Stimulated activated CD4-positive, alpha-beta T cell treated with anti-CD3 and anti-CD28 coated beads, Interleukin-2, amount 100 ng/mL, for 24 hours (primary cell): ENCODE data around the gene VAV3.

Source experiments
- DNase-seq, 2 donors: peaks; one replicate each; pipeline ENCODE4 v3.0.0-alpha.2; 2020

Gene VAV3

DNA sequence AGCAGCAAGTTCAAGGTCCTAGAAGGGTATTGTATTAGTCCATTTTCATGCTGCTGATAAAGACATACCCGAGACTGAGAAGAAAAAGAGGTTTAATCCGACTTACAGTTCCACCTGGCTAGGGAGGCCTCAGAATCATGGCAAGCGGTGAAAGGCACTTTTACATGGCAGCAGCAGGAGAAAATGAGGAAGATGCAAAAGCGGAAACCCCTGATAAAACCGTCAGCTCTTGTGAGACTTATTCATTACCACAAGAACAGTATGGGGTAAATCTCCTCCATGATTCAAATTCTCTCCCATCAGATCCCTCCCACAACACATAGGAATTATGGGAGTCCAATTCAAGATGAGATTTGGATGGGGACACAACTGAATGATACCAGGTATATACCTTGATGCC lies 414.6 kb downstream of the VAV3 start:
- no peak for DNase-seq

DNA sequence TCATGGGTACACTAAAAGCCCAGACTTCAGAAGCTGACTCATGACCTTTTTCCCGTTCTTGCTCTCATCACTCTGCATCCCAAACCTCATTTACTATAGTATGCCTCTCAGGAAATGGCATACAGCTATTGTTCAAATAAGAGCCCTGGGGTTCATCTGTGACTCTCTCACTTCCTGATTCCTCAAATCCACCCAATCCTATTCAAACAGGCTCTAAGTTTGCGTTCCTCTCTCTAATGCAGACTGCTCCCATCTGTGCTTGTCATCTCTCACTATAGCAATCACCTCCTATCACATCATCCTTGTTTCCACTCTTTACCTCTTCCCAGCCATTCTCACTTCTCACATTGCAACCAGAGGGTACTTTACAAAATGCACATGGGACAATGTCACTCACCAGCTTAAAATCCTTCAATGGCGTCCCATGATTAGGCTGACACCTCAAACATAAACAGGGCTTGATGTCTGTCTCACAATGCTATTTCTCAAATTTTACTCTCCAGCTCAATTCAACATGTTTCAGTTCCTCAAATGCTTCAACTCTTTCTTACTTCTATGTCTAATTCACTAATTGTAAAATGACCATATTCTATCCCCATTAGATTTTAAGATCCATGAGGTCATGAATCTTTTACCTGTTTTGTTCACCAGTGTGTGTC lies 415.7 kb downstream of the VAV3 start:
- DNase-seq: no peak

- no peak for DNase-seq
Observed at GRCh38 chr1:107548276-107548675, 416.7 kb downstream of the VAV3 start.

- no peak for DNase-seq
Observed at GRCh38 chr1:107547363-107548155, 417.4 kb downstream of the VAV3 start.

- no peak for DNase-seq
Observed at GRCh38 chr1:107546576-107546975, 418.4 kb downstream of the VAV3 start.

GRCh38 chr1:107545879-107546278 lies 419.1 kb downstream of the VAV3 start:
- no peak for DNase-seq

DNA sequence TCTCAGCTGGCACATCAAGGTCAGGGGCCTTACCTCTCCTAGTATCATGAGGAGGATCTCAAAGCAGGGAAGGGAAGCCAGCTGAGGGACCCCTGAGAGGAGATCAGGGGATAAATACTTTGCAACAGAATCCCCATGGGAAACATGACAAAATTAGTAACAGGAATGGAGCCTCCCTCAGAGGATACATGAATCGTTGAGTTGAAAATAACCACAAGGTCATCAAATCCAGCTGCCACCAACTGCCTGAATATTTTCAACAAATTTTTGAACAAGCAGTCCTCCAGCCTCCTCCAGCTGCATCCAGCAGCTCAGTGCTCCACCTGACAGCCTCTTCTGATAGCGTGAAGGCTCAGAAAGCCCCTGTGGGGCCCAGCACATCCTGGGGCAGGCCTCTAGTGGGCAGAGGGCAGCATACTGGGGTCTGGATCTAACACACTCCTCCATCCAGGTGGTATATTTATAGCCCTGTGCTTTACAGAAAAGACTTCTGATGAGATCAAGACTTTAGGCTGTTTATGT lies 419.9 kb downstream of the VAV3 start:
- DNase-seq: no peak

- DNase-seq: no peak
Observed at GRCh38 chr1:107544285-107544684, 420.7 kb downstream of the VAV3 start.

DNA sequence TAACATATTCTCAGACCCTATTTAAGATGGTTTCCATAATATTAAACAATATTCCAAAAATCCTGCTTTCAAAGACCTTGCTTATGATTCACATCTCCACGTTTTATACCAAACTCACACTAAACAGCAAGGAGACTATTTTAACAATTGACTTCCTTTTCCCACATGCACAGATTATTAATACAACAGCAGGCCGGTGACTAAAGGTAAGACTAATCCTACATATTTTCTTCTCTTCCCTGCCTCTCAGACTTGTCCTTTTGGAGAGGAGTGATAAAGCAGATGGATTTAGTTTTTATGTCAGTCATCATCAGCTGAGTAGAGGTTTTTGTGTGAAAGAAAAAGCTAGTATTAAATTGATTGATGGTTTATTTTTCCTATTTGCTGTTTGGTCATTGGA lies 423.6 kb downstream of the VAV3 start:
- no peak for DNase-seq

- no peak for DNase-seq
Observed at GRCh38 chr1:107538502-107538901, 426.5 kb downstream of the VAV3 start.

DNA sequence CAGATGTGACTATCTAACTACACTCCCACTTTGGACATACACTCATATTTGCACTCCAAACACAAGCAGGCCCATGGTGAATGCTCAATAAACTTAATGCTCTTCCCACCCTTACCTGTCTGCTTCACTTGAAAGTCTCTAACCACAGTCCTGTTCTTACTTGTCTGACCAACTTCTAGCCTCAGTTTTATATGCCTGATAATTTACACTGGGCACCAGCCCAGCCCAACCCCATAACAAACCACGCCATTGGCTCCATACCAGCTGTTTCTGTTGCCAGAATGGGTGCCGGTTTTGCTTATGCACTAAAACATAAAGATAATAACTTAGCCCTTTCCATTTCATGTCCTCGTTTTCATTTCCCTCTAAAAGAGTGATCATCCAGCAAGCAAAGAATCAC lies 428.7 kb downstream of the VAV3 start:
- no peak for DNase-seq

DNA sequence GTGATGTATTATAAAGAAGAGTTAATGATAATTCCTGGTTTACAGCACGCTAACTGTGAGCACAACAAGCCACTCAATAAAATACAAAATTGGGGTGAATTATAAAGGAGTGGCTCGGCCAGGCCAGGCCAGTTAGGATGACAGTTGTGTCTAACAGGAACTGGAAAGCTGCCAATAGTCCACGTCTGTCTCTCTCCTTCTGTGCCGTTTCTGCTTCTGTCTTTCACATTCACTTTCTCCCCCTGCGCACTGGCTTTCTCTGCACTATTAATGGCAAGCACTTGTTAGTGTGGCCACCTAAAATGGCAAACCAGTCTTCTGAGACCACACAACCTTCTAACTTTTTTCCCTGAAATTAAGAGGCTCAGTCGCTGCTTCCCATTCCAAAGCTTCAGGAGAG lies 429.9 kb downstream of the VAV3 start:
- no peak for DNase-seq

DNA sequence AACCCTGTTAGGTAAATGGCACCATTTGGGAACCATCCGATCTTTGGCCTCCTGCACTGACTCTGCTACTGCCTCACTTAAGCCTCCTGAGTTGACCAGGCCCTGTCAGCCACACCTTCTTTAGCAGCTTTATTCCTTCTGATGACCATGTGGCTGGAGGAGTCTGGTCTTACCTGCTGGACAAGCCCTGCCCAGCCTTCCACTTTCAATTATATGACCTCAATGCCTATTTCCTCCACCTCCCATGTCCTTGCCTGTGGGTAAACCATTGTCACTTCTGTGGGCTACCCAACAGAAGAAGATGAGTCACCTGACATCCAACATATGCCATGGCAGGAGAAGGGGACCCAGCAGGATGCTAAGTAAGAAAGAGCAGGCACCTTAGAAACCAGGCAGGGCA lies 430.3 kb downstream of the VAV3 start:
- no peak for DNase-seq

GRCh38 chr1:107533436-107533835 lies 431.5 kb downstream of the VAV3 start:
- DNase-seq: no peak

GRCh38 chr1:107532318-107532717 lies 432.7 kb downstream of the VAV3 start:
- no peak for DNase-seq

- DNase-seq: no peak
Observed at GRCh38 chr1:107531065-107531908, 433.7 kb downstream of the VAV3 start.

DNA sequence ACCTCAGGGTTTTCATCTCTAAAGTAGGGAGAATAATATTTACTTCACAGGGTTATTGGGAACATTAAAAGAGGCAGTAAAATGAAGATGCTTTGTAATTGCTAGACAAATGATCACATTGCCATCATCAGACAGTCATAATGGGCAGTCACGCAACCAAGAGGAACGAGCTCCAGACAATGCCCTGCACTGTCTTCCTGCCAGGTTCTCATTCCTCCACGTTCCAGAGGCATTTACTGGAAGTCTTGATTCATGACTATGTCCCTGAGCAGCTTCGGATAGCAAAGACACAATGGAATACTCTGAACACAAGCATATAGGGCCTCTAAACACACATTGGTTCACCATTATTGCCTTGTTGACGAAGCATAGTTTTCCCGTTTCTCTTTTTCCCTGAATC lies 434.4 kb downstream of the VAV3 start:
- no peak for DNase-seq

- DNase-seq: no peak
Observed at GRCh38 chr1:107529511-107530149, 435.4 kb downstream of the VAV3 start.

- DNase-seq: no peak
Observed at GRCh38 chr1:107526524-107527198, 438.3 kb downstream of the VAV3 start.

GRCh38 chr1:107525961-107526360 lies 439.0 kb downstream of the VAV3 start:
- no peak for DNase-seq

- DNase-seq: no peak
Observed at GRCh38 chr1:107525145-107525544, 439.8 kb downstream of the VAV3 start.

DNA sequence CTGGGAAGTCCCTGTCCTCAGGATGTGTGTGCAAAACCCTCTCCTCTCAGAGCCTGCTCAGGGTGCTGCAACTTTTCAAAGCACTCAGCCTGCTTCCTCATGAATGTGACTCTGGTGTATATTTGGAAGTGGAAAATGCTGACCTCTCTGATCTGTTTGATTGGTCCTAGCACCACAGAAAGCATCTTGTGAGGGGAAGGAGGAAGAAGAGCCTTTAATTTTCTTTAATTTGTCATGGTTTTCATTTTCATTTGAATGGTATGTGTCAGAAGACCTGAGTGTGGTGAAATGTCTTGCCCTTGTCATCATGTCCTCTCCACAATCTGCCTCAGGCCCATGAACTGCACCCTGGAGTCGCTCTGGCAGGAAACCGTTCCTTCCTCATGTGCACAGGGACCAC lies 440.7 kb downstream of the VAV3 start:
- no peak for DNase-seq
